Adipose tissue (tissue), 3 donors: ENCODE measurements around the gene SLC5A10. TPM values are rescaled to one million over a fixed set of nuclear protein-coding genes. Genes with fewer than 3 reads are reported as not detected.
"Not testable (repeated sequence)": the region's sequence is repeated elsewhere in the genome, so short reads cannot be mapped to it uniquely, and the experiment has no call there.

Experiments
- H3K27ac ChIP-seq: one replicate; pipeline ENCODE4 v1.5.1; 2013; ENCODE audit warnings: low read depth, low read length
- WGBS, 3 donors: extraction: QIAGEN DNeasy Blood & Tissue Kit; methylation state at CpG; one replicate each; pipeline ENCODE4 v1.1.7; 2013; 5-methylcytosine and 5-hydroxymethylcytosine counted together
- polyA plus RNA-seq, 3 donors: library from polyadenylated mRNA; stranded (reverse); fragments of 200-250 nt; gene quantifications; one replicate each; pipeline ENCODE4 v1.2.3, GENCODE V29; 2013
- donor health status: healthy with polysubstance abuse.
- donor health status: Bipolar disorder and iron deficiency.
- donor health status: healthy.

The SLC5A10 gene
- polyA plus RNA-seq, 3 donors = 0.03 to 0.16 (median 0.11) TPM

DNA sequence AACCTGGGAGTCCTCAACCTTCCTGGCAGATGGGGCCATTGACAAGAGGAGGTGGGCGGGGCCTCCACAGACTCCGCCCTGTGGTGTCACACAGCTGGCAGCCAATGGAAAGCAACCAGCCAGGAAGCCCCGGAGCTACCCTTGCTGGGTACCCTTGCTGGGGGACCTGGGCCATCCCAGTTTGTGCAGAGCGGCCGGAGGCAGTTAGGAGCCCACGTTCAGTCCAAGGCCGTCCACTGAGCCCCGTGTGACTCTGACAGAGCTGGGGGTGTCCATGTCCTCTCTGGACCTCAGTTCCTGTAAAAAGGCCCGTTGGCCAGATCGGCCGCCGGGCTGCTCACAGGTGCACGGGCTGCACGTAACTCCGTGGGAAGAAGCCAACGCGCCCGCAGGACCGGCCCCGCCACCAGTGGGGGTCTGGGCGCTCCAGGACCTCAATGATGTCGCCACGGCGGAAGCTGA is 69.7 kb downstream of the SLC5A10 start:
- H3K27ac ChIP-seq = no peak overlapping the region
- 92 to 96% (median 94%) methylated on average over 22 to 24 of the region's 24 CpGs for WGBS, 3 donors

DNA sequence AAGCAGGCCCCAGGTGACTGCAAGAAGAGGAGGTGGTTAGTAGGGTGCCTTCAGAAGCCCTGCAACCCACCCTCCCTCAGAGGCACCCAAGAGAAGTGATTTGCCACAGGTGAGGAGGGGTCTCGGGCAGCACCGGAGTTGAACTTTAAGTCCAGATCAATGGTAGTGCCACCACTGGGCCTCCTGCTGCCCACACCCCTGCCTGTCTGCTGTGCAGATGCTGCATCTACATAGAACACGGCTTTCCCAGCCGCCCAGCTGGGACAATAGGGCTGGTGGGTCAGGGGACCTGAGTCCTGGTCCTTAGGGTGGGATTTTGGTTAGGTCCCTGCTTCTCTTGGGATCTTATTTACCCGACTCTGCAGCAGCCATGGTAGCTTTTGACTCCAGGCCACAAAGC is 70.2 kb downstream of the SLC5A10 start:
- no peak overlapping the region for H3K27ac ChIP-seq
- WGBS, 3 donors = 90 to 99% (median 94%) methylated on average over 5 of the region's 5 CpGs

DNA sequence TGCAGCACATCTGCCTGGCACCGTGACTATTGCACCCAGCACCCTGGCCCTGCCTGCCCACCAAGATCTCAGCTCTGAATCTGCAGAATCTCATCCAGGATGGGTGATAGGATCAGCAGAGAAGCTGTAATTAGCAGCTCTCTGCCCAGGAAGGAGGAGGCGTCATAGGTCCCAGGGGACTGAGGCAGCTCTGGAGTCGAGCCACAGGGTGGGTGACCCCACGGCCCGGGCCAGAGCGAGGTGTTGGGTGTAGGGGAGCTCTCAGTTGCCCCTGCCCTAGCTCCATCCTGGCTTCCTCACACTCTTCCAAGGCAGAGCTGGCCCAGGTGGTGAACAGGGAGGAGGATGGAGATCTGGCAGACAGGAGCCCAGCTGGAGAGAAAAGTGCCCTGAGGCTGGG is 70.8 kb downstream of the SLC5A10 start:
- WGBS, 3 donors = 74 to 91% (median 77%) methylated on average over 6 of the region's 6 CpGs
- no peak overlapping the region for H3K27ac ChIP-seq

- WGBS, 3 donors = 62 to 90% (median 80%) methylated on average over 9 of the region's 9 CpGs
- H3K27ac ChIP-seq = no peak overlapping the region
Measured at GRCh38 chr17:19023209-19023999, 71.4 kb downstream of the SLC5A10 start.

DNA sequence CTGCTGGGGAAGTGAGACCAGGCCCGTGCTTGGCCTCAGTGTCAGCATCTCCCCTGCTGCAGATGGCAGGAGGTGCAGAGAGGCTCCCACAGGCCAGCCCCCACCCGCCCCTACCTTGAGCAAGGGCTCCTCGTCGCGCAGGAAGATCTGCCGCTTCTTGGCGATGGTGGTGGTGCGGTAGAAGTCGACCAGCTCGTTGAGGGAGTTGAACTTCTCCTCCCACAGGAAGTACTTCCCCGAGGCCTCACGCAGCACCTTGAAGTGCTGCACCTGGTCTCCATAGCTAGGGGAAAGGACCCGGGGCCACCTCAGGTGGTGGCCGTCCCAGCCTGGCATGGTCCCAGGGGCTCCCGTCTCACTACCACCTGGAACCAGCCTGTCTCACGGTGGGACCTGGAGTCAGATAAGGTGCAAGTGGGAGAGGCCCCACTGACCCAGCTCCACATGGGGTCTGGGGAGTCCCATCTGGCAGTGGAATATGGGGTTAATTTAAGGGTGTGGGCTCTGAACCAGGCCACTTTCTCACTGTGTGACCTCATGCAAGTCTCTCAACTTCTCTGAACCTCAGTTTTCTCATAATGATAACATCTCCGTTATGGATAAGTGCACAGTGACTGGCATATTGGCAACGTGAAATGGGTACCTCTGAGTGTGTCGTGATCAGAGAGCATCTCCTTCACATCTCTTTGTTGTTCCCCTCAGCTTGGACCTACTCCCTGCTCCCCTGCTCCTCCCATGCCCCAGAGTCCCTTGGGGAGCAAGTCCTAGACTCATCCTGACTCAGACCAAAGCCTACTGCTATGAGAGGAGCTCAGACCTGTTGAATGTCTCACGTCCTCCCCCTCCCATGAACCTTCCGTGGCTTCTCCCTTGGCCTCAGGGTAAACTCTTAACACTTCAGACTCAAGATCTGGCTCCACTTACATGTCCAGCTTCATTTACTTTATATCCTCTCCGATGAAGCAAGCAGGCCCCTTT is 72.4 kb downstream of the SLC5A10 start:
- no peak overlapping the region for H3K27ac ChIP-seq
- WGBS, 3 donors = 77 to 85% (median 85%) methylated on average over 17 to 22 of the region's 22 CpGs

DNA sequence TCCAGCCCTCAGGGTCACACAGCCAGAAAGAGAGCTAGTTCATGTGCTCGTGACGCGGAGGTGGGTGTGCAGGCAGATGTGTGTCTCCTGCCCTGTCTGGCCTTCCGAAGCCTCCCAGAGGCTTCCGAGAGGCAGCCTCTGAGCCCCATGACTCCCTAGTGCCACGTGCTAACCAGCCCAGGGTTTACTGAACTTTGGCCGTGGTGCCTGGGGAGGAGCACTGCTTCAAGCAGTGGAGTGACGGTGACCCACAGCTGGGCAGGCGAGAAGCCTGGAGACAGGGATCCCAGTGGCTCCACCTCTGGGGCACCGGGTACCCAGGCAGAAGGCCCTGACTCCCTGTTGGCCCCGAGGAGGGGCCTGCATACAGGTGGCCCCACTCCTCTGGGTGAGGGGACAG is 76.7 kb downstream of the SLC5A10 start:
- no CpG with 5 or more reads among the region's 11 CpGs for WGBS, 3 donors
- not testable (repeated sequence) for H3K27ac ChIP-seq

DNA sequence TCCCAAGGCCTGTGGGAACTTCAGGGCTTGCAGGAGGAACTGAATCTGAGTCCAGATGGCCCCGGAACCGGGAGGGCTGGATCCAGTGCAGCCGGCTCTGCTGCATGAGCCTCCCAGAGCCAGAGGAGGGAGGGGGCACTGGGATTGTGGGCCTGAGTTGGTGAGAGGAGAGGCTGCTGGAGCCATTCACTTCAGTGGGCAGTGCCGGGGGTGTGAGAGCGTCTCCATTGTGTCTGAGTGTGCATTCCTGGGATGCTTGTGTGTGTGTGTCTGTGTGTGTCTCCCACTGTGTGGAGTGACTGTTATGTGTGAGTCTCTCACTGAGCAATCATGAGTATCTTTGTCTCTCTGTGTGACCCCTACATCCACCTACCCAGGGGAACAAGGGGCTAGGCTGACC is 77.8 kb downstream of the SLC5A10 start:
- 60% methylated on average over 1 of the region's 5 CpGs; no CpG with 5 or more reads in 2 of the 3 donors for WGBS, 3 donors

DNA sequence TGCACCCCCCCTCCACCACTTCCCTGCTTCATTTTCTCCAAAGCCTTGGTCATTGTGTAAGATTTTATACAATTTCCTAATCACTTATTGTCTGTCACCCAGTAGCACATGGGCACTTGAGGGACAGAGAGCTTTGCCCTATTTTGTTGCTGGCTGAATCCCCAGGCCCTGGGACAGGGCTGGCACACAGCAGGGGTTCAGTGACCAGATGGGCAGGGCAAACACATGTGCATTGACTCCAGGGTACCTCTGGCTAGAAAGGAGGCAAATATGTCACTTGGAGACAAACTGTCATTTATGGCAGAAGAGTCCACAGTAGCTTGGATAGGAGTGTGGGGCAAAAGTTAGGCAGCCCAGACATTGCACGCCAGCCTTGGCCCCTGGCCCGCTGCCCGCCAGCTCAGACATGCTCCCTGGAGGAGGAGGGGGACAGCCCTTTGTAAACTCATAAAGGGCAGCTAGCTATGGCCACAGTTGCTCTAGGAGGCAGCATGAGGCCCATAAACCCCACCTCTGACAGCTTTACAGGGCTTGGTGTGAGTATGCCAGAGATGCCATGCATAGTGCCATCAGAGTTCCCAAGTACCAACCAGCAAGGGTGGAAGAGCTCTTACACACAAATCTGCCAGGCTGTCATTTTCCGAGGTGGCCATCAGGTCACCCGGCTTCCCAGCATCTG is 78.9 kb downstream of the SLC5A10 start:
- H3K27ac ChIP-seq = not testable (repeated sequence)
- WGBS, 3 donors = 88 to 100% methylated on average over 1 to 2 of the region's 5 CpGs; no CpG with 5 or more reads in 1 of the 3 donors

More for the DNA sequence above, 77.8 kb downstream of the SLC5A10 start:
- not testable (repeated sequence) for H3K27ac ChIP-seq

DNA sequence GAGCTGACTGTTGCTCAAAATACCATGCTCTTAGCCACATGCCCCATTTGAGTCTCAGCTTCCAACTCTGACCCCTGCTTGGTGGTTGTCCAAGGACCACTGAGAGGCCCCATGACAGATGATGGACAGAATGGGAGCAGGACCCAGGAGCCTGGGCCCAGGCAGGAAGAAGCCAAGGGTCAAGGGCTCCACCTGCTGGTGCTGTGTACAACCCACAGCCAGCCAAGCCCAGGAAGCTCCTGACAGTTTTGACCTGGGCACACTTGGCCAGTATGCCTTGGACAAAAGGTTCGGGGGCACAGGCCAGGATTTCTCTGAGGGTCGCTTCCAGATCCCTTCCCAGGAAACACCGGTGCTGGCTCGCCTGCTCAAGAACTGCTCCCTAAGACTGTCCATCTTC is 79.8 kb downstream of the SLC5A10 start:
- not testable (repeated sequence) for H3K27ac ChIP-seq
- no CpG with 5 or more reads among the region's 4 CpGs for WGBS, 3 donors

DNA sequence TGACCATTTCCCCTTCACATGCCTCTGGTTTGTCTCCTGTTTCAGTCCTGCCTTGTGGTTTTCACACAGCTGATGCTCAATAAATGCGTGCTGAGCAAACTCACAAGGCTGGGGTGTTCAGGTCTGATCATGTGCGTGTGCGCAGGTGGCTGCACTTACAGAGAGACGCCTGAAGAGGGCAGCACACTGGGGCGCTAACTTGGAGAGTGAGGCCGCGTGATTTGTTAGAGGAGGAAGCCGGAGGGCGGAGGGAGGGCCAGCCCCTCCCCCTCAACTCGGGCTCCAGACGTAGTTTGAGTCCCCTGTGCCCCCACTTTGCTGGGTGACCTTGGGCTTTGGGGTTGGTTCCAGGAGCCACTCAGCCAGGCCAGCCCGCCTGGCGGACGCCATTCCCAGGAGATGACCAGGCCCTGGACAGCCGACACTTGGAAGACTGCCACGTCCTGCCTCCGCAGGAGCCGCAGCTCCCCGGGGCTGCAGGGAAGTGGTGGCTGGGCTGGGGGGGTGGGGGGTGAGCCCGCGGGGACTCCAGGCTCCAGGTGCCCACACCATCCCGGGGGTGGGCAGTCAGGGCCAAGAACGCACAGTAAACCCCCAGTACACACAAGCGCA is 80.5 kb downstream of the SLC5A10 start:
- H3K27ac ChIP-seq = not testable (repeated sequence)
- WGBS, 3 donors = 33 to 54% methylated on average over 2 to 3 of the region's 24 CpGs; no CpG with 5 or more reads in 1 of the 3 donors

GRCh38 chr17:19036186-19036585 is 84.2 kb downstream of the SLC5A10 start:
- WGBS, 3 donors = no CpG with 5 or more reads among the region's 6 CpGs
- not testable (repeated sequence) for H3K27ac ChIP-seq

- not testable (repeated sequence) for H3K27ac ChIP-seq
- WGBS, 3 donors = 43% methylated on average over 1 of the region's 6 CpGs; no CpG with 5 or more reads in 2 of the 3 donors
Measured at GRCh38 chr17:19037547-19037946, 85.6 kb downstream of the SLC5A10 start.

GRCh38 chr17:19038007-19038406 is 86.0 kb downstream of the SLC5A10 start:
- no CpG with 5 or more reads among the region's 17 CpGs for WGBS, 3 donors
- H3K27ac ChIP-seq = not testable (repeated sequence)

- H3K27ac ChIP-seq = not testable (repeated sequence)
- no CpG with 5 or more reads among the region's 12 CpGs for WGBS, 3 donors
Measured at GRCh38 chr17:19038730-19039129, 86.8 kb downstream of the SLC5A10 start.

- WGBS, 3 donors = no CpG with 5 or more reads among the region's 9 CpGs
- not testable (repeated sequence) for H3K27ac ChIP-seq
Measured at GRCh38 chr17:19040350-19040749, 88.4 kb downstream of the SLC5A10 start.

DNA sequence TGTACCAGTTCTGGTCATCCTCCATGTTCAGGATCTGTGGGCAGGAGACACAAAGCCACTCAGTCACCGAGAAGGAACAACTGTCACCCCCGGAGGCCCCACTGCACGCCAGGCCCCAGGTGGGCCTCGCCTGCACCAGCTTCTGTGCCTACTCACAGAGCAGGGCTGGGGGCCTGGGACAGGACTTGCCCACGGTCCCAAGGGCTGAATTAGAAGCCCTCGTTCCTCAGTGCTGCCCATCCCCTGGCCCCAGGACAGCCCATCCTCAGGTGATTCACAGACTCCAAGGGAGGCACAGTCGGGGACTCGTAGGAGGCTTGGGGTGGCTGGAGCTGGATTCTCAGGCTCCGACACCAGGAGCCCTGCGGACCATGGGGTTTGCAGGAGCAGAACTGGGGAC is 89.9 kb downstream of the SLC5A10 start:
- 73 to 100% (median 79%) methylated on average over 1 to 2 of the region's 10 CpGs for WGBS, 3 donors
- not testable (repeated sequence) for H3K27ac ChIP-seq

DNA sequence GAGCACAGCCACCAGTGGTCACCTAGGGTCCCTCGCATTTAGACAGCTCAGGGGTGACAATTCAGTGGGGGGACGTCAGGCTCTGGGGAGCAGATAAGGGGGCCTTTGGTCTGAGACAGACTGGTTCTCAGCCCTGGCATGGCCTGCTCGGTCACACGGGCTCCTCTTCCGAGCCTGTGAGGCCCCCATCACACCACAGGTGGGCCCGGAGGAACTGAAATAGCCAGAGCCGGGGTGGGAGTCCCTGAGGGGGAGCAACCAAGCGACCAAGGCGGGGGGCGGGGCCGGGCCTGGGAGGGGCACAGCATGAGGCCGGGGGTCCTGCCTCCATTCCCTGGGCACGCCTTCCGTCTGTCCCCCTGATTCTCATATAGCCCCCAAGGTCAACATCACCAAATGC is 90.4 kb downstream of the SLC5A10 start:
- not testable (repeated sequence) for H3K27ac ChIP-seq
- WGBS, 3 donors = no CpG with 5 or more reads among the region's 14 CpGs

DNA sequence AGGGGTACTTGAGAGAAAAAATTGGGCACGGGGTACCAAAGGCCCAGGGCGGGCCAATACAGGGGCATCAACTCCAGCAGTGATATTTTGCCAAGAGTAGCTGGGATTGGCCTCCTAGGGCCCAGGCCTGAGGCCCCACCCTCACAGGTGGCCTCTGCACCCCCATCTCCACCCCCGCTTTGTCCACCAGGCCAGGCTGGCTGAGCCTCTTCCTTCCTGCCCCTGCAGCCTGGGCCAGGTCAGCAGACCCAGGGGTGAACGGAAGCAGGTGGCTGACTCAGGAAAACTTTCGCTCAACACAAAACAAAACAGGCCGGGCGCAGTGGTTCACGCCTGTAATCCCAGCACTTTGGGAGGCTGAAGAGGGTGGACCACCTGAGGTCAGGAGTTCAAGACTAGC is 91.1 kb downstream of the SLC5A10 start:
- WGBS, 3 donors = no CpG with 5 or more reads among the region's 8 CpGs
- H3K27ac ChIP-seq = not testable (repeated sequence)
